Osteoblast (primary cell): ENCODE measurements around the gene DGKI. TPM values are rescaled to one million over a fixed set of nuclear protein-coding genes. Genes with fewer than 3 reads are reported as not detected.

ENCODE experiments used
- DNase-seq: peaks from one replicate; pipeline ENCODE4 v3.0.0; 2011; ENCODE audit warnings: low spot score, mixed read lengths; ENCODE audit not compliant: insufficient read length; ENCODE audit errors: missing footprints
- H2AFZ ChIP-seq: 2 replicates; pipeline ENCODE4 v1.6.0; 2011; ENCODE audit warnings: mild to moderate bottlenecking, low read length
- H3K27ac ChIP-seq: 2 replicates; pipeline ENCODE4 v1.5.1; 2011; ENCODE audit warnings: mild to moderate bottlenecking, low read depth, low read length, moderate library complexity
- H3K27me3 ChIP-seq: 2 replicates; pipeline ENCODE4 v1.6.0; 2012; ENCODE audit warnings: mild to moderate bottlenecking, control low read depth, inconsistent platforms, low read length, moderate library complexity; ENCODE audit not compliant: insufficient read depth
- H3K36me3 ChIP-seq: 2 replicates; pipeline ENCODE4 v1.5.1; 2011; ENCODE audit warnings: mild to moderate bottlenecking, low read length, control low read depth, moderate library complexity; ENCODE audit not compliant: insufficient read depth
- H3K4me1 ChIP-seq: 2 replicates; pipeline ENCODE4 v1.5.1; 2011; ENCODE audit warnings: mild to moderate bottlenecking, low read length, control low read depth, moderate library complexity; ENCODE audit not compliant: insufficient read depth
- H3K4me2 ChIP-seq: 2 replicates; pipeline ENCODE4 v1.6.0; 2011; ENCODE audit warnings: mild to moderate bottlenecking, low read length; ENCODE audit not compliant: insufficient read depth
- H3K4me3 ChIP-seq: fragments of 200-600 bp; sonication (generic); 3 replicates; pipeline ENCODE4 v1.5.1; 2012; ENCODE audit warnings: mild to moderate bottlenecking, low read length, inconsistent platforms; ENCODE audit not compliant: insufficient read depth
- H3K79me2 ChIP-seq: 2 replicates; pipeline ENCODE4 v1.6.0; 2012; ENCODE audit warnings: mild to moderate bottlenecking, low read length, control low read depth, inconsistent platforms; ENCODE audit not compliant: insufficient read depth
- H3K9me3 ChIP-seq: 2 replicates; pipeline ENCODE4 v1.5.1; 2011; ENCODE audit warnings: low read depth, low read length, control low read depth
- H4K20me1 ChIP-seq: 2 replicates; pipeline ENCODE4 v1.6.0; 2012; ENCODE audit warnings: mild to moderate bottlenecking, low read length, control low read depth; ENCODE audit not compliant: insufficient read depth
- total RNA-seq: library from RNA; depleted of rRNA; stranded (reverse); fragments of >200 nt; gene quantifications from 2 replicates; pipeline ENCODE4 v1.2.3, GENCODE V29; 2012
- TF ChIP-seq, protein P1 (sequence below): IDR thresholded peaks from 2 replicates; pipeline ENCODE4 v1.5.1; 2011; ENCODE audit warnings: mild to moderate bottlenecking, low read depth, low read length, moderate library complexity; ENCODE audit errors: extremely low read depth

The DGKI gene
- total RNA-seq, 1 donor: 19.2 TPM

GRCh38 chr7:137593115-137593711 is 253.6 kb downstream of the DGKI start:
- H3K36me3 ChIP-seq: peaks cover 5% of the 10 kb centered on the region
- no peak for DNase-seq
- H3K79me2 ChIP-seq: no peaks in the 10 kb centered on the region
- no peaks in the 10 kb centered on the region for H4K20me1 ChIP-seq
- TF ChIP-seq, protein P1, sequence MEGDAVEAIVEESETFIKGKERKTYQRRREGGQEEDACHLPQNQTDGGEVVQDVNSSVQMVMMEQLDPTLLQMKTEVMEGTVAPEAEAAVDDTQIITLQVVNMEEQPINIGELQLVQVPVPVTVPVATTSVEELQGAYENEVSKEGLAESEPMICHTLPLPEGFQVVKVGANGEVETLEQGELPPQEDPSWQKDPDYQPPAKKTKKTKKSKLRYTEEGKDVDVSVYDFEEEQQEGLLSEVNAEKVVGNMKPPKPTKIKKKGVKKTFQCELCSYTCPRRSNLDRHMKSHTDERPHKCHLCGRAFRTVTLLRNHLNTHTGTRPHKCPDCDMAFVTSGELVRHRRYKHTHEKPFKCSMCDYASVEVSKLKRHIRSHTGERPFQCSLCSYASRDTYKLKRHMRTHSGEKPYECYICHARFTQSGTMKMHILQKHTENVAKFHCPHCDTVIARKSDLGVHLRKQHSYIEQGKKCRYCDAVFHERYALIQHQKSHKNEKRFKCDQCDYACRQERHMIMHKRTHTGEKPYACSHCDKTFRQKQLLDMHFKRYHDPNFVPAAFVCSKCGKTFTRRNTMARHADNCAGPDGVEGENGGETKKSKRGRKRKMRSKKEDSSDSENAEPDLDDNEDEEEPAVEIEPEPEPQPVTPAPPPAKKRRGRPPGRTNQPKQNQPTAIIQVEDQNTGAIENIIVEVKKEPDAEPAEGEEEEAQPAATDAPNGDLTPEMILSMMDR: no peak
- no peak overlapping the region for H3K27ac ChIP-seq
- H2AFZ ChIP-seq: no peak overlapping the region
- H3K4me2 ChIP-seq: no peak overlapping the region
- H3K27me3 ChIP-seq: no peaks in the 10 kb centered on the region
- H3K4me3 ChIP-seq: no peak overlapping the region
- peaks cover 11% of the 10 kb centered on the region for H3K4me1 ChIP-seq
- H3K9me3 ChIP-seq: no peaks in the 10 kb centered on the region

GRCh38 chr7:137592232-137592896 is 254.4 kb downstream of the DGKI start:
- H3K9me3 ChIP-seq: no peaks in the 10 kb centered on the region
- H3K4me2 ChIP-seq: peak overlapping the region; percentile 14
- H3K27ac ChIP-seq: peak overlapping the region; percentile 9
- H4K20me1 ChIP-seq: no peaks in the 10 kb centered on the region
- TF ChIP-seq, protein P1: peak; percentile 92
- H3K4me1 ChIP-seq: peaks cover 11% of the 10 kb centered on the region
- no peaks in the 10 kb centered on the region for H3K27me3 ChIP-seq
- no peaks in the 10 kb centered on the region for H3K36me3 ChIP-seq
- peak; percentile 38 for DNase-seq
- no peak overlapping the region for H3K4me3 ChIP-seq
- H3K79me2 ChIP-seq: no peaks in the 10 kb centered on the region
- H2AFZ ChIP-seq: peak overlapping the region; percentile 48

GRCh38 chr7:137591421-137591837 is 255.3 kb downstream of the DGKI start:
- Histone ChIP-seq H3K27me3 (no peaks in the 10 kb centered on the region), H3K79me2 (no peaks in the 10 kb centered on the region), H3K27ac (peak overlapping the region; percentile 24), H3K4me3 (no peak overlapping the region), H2AFZ (peak overlapping the region; percentile 53), H4K20me1 (no peaks in the 10 kb centered on the region), H3K4me1 (peaks cover 11% of the 10 kb centered on the region), H3K4me2 (peak overlapping the region; percentile 14), H3K36me3 (no peaks in the 10 kb centered on the region), H3K9me3 (no peaks in the 10 kb centered on the region)
- DNase-seq: peak; percentile 87
- TF ChIP-seq, protein P1: no peak

GRCh38 chr7:137590756-137591305 is 255.9 kb downstream of the DGKI start:
- Histone ChIP-seq H3K4me2 (peak overlapping the region; percentile 14), H3K27ac (peak overlapping the region; percentile 24)

More at GRCh38 chr7:137590756-137591305, 255.9 kb downstream of the DGKI start:
- Histone ChIP-seq H3K9me3 (no peaks in the 10 kb centered on the region), H3K4me1 (peaks cover 11% of the 10 kb centered on the region), H4K20me1 (no peaks in the 10 kb centered on the region), H3K36me3 (no peaks in the 10 kb centered on the region), H3K27me3 (no peaks in the 10 kb centered on the region), H3K4me3 (no peak overlapping the region), H3K79me2 (no peaks in the 10 kb centered on the region), H2AFZ (peak overlapping the region; percentile 53)
- TF ChIP-seq, protein P1: no peak
- peak; percentile 41 for DNase-seq
